ENCODE measurements around the gene RAB3GAP2. TPM values are rescaled to one million over a fixed set of nuclear protein-coding genes. Genes with fewer than 3 reads are reported as not detected.

RAB3GAP2 gene
- total and polyA plus RNA-seq, 2 donors (not counting 1 experiment from before 2014, with no cell fraction given) = 16.9 to 70.5 TPM

GRCh38 chr1:220222939-220223338 is 49.3 kb downstream of the RAB3GAP2 start:
- Mint-ChIP-seq H3K27me3 (no peaks in the 10 kb centered on the region), H3K4me1 (peaks cover 82% of the 10 kb centered on the region), H3K9me3 (ENCODE audit: insufficient read depth) (no peaks in the 10 kb centered on the region), H3K27ac (peak overlapping the region; percentile 86), H3K4me3 (peak overlapping the region; percentile 56)
- POLR2A ChIA-PET = no interaction called here
- Histone ChIP-seq H3K27me3 (replicated peaks in 1 of 4; ENCODE audit: control extremely low read depth in 1 of 4, control insufficient read depth in 3 of 4, insufficient read depth in 4 of 4, low read length in 3 of 4) (no peaks in the 10 kb centered on the region), H4K20me1 (ENCODE audit: control insufficient read depth, insufficient read depth, low read length, poor library complexity, severe bottlenecking) (peaks cover 5% of the 10 kb centered on the region), H3K9me3 (ENCODE audit: control extremely low read depth in 1 of 3, control insufficient read depth in 2 of 3, insufficient read depth in 1 of 3, low read length in 2 of 3) (no peaks in the 10 kb centered on the region), H3K36me3 (replicated peaks in 1 of 2; ENCODE audit: control extremely low read depth in 1 of 2, control insufficient read depth in 1 of 2, extremely low read depth in 1 of 2, insufficient read depth in 2 of 2, low read length in 1 of 2) (peaks cover 0 to 6% of the 10 kb centered on the region in 2 experiments), H3K27ac (ENCODE audit: low read length in 2 of 2) (peak overlapping the region in 1 of 2 donors; percentile 57), H3K9ac (ENCODE audit: low read length) (no peak overlapping the region), H2AFZ (ENCODE audit: insufficient read depth, low read depth, low read length, poor library complexity, severe bottlenecking) (no peak overlapping the region), H3K4me3 (ENCODE audit: control extremely low read depth in 1 of 5, extremely low read depth in 1 of 5, insufficient read depth in 1 of 5, low read depth in 2 of 5, low read length in 4 of 5) (no peak overlapping the region), H3K4me1 (ENCODE audit: control insufficient read depth in 2 of 2, insufficient read depth in 2 of 2, low read length in 2 of 2) (peaks cover 24 to 41% of the 10 kb centered on the region in 2 donors), H3K79me2 (ENCODE audit: control insufficient read depth, insufficient read depth, low read length) (peaks cover 75% of the 10 kb centered on the region), H3K4me2 (replicated peaks; ENCODE audit: low read depth, low read length, poor library complexity, severe bottlenecking) (peak overlapping the region; percentile 41)
- peak; percentile 17 for DNase-seq
- no peak for ATAC-seq (ENCODE audit: low read depth)
- CTCF ChIA-PET = no interaction called here
- intact Hi-C loops (cut with micrococcal nuclease) = no loop called here
- WGBS (ENCODE audit: insufficient coverage) = no CpG with 5 or more reads among the region's 3 CpGs
- no peak for TF ChIP-seq CTCF (IDR thresholded peaks at IDR 0.05)
- TF ChIP-seq EZH2 (IDR thresholded peaks at IDR 0.05; ENCODE audit: borderline replicate concordance, insufficient read depth, low read depth, low read length, poor library complexity, severe bottlenecking) = no peak

GRCh38 chr1:220221670-220222069 is 50.6 kb downstream of the RAB3GAP2 start:
- POLR2A ChIA-PET = no interaction called here
- intact Hi-C loops (cut with micrococcal nuclease) = no loop called here

More at GRCh38 chr1:220221670-220222069, 50.6 kb downstream of the RAB3GAP2 start:
- peaks cover 0 to 2% of the 10 kb centered on the region in 2 experiments for H3K36me3 ChIP-seq (replicated peaks in 1 of 2; ENCODE audit: control extremely low read depth in 1 of 2, control insufficient read depth in 1 of 2, extremely low read depth in 1 of 2, insufficient read depth in 2 of 2, low read length in 1 of 2)
- peak overlapping the region in 1 of 5 experiments; percentile 29 for H3K4me3 ChIP-seq (ENCODE audit: control extremely low read depth in 1 of 5, extremely low read depth in 1 of 5, insufficient read depth in 1 of 5, low read depth in 2 of 5, low read length in 4 of 5)
- Mint-ChIP-seq H3K9me3 (ENCODE audit: insufficient read depth) (no peaks in the 10 kb centered on the region), H3K27ac (peak overlapping the region; percentile 44), H3K4me1 (peaks cover 78% of the 10 kb centered on the region), H3K27me3 (no peaks in the 10 kb centered on the region), H3K4me3 (peak overlapping the region; percentile 32)
- WGBS (ENCODE audit: insufficient coverage) = no CpG with 5 or more reads among the region's 3 CpGs
- peaks cover 24 to 41% of the 10 kb centered on the region in 2 donors for H3K4me1 ChIP-seq (ENCODE audit: control insufficient read depth in 2 of 2, insufficient read depth in 2 of 2, low read length in 2 of 2)
- no peak overlapping the region for H2AFZ ChIP-seq (ENCODE audit: insufficient read depth, low read depth, low read length, poor library complexity, severe bottlenecking)
- DNase-seq = no peak
- CTCF ChIA-PET = interaction anchor here (0.9 kb wide), 1 partner anchor 95 kb away, joined by 3 read pairs; no protein-coding TSS in a partner anchor
- peak overlapping the region; percentile 62 for H3K4me2 ChIP-seq (replicated peaks; ENCODE audit: low read depth, low read length, poor library complexity, severe bottlenecking)
- peak overlapping the region; percentile 48 for H3K9ac ChIP-seq (ENCODE audit: low read length)
- no peak for TF ChIP-seq CTCF (IDR thresholded peaks at IDR 0.05)
- no peak for TF ChIP-seq EZH2 (IDR thresholded peaks at IDR 0.05; ENCODE audit: borderline replicate concordance, insufficient read depth, low read depth, low read length, poor library complexity, severe bottlenecking)
- H3K79me2 ChIP-seq (ENCODE audit: control insufficient read depth, insufficient read depth, low read length) = peaks cover 74% of the 10 kb centered on the region
- no peak for ATAC-seq (ENCODE audit: low read depth)
- peak overlapping the region; percentile 33 to 91 for H3K27ac ChIP-seq (ENCODE audit: low read length in 2 of 2)
- H4K20me1 ChIP-seq (ENCODE audit: control insufficient read depth, insufficient read depth, low read length, poor library complexity, severe bottlenecking) = peaks cover 9% of the 10 kb centered on the region
- no peaks in the 10 kb centered on the region for H3K9me3 ChIP-seq (ENCODE audit: control extremely low read depth in 1 of 3, control insufficient read depth in 2 of 3, insufficient read depth in 1 of 3, low read length in 2 of 3)
- H3K27me3 ChIP-seq (replicated peaks in 1 of 4; ENCODE audit: control extremely low read depth in 1 of 4, control insufficient read depth in 3 of 4, insufficient read depth in 4 of 4, low read length in 3 of 4) = no peaks in the 10 kb centered on the region

Data from B cell (primary cell).